GM19455 (cell line): ENCODE data around the gene SAMD10.
"Not testable (repeated sequence)": the region's sequence is repeated elsewhere in the genome, so short reads cannot be mapped to it uniquely, and the experiment has no call there.

Experiments
- ATAC-seq: cut with Tn5 transposase; IDR thresholded peaks from one replicate; pipeline ENCODE4 v1.9.1; 2021; ENCODE audit not compliant: unreplicated experiment

Gene SAMD10

DNA sequence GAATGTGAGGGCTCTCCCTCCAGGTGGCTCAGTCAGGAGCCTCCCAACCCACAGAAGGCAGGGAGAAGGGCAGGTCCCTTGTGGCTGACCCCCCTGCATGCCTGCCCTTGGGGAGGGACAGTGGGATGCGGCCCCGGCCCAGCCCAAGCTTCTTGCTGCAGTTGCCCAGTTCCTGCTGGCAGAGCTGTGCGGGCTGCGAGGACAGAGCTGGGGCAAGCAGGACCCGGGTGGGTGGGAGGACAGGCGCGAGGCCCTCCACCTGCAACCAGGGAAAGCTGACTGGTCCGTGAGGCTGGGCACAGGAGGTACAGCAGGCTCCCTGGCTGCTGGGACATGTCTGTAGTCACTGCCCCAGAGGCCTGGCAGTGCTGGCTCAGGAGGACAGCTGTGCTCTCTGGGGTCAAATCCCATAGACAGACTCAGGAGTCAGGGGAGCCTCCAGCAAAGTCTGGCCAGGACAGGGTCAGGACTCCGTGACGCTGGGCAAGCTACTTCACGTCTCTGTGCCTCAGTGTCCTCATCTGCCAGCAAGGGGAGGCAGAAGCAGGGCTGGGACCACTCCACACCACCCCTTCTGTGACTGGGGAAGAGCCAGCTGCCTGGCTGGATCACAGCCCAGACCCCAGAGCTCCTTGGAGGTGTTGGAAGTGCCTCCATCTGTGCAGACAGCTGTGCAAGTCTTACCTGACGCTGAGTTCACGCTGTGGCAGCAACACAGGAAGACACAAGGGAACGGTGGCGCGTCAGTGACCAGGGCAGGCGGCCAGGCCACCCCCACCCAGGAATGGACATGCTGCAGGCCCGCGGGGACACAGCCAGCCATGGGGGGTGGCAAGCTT lies 36.3 kb downstream of the SAMD10 start:
- no peak for ATAC-seq

DNA sequence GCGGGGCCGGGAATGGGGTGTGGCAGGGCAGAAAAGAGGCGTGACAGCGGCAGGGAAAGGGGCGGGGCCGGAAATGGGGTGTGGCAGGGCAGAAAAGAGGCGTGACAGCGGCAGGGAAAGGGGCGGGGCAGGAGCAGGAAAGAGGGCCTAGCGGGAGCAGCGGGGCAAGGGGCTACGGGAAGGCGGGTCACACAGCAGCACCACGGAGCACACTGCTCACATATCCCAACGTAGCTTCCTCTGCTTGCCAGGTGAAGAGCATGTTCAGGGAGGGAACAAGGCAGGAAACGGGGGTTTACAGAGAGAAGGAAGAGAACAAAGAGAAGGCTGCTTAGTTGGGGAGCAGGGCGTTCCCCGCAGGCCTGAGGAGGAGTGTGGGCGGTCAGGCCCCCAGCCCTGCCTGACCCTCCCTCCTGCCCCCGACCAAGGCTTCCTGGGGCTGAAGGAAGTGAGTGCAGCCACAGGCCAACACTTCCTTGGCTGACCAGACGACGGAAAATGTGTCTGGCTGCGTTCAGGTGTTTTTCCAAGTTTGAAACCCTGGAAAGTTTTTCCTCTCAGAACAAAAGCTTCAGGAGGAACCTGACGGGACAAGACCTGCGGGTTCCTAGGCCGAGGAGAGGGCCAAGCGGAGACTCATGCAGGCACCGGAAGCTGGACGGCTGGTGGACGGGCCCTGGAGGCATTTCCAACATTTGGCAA lies 37.0 kb downstream of the SAMD10 start:
- ATAC-seq: no peak

DNA sequence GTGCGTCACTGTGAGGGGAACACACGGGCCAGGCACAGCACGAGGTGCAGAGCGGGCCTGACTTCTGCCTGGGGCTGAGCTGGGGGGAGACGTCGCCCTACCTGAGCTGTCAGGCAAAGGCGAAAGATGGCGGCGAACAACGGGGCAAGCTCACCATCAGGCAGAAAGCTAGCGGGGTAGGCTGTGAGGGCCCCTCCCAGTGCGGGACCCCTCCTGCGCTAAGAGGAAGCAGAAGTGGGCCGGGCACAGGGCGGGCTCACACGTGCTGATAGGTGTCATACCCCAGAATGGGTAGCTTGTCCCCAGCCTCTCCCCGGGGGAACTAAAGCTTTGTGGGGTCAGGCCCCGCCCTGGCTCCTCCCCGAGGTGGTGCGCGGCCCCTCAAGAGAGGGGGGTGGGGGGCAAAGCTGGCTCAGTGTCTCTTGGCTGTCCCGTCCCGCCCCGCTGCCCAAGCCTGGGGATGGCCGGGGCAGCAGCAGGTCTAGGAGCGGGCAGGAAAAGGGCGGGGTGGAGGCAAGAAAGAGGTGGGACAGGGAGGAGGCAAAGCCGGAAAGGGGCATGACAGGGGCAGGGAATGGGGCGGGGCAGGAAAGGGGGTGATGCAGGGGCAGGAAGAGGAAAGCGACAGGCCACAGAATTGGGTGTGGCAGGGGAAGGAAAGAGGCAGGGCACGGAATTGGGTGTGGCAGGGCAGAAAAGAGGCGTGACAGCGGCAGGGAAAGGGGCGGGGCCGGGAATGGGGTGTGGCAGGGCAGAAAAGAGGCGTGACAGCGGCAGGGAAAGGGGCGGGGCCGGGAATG lies 38.0 kb downstream of the SAMD10 start:
- ATAC-seq: no peak

DNA sequence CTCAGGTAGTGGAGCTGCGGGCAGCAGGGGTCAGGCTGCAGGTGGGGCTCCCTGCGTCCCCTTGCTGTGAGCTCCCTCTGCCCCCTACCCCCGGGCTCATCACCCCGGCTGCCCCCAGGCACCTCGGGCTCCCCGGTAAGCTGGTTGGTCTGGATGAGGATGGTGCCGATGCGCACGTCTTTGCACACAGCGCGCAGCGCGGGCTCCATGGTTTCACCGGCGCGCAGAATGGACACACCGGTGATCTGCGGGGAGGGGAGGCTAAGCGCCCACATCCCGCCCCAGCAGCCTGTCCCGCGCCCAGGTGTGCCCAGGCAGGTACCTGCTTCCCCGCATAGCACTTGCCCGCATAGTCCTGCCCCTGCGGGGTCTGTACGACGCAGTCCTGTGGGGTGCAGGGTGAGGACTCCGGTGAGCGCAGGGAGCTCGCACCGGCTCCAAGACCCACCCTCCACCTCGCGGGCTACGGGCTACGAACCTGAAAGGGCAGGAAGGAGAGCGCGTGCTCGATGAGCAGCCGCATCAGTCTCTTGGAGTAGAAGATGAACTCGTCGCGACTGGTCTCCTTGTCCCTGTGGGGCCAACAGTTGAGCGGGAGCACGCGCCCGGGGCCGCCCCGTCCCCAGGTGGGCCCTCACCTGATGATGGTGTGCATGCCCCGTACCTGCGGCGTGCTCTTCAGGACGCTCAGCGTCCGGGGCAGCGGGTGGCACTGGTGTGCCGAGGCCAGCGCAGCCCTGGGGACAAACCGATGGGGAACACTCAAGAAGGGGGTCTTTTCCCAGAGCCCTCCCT lies 38.8 kb downstream of the SAMD10 start:
- ATAC-seq: no peak

DNA sequence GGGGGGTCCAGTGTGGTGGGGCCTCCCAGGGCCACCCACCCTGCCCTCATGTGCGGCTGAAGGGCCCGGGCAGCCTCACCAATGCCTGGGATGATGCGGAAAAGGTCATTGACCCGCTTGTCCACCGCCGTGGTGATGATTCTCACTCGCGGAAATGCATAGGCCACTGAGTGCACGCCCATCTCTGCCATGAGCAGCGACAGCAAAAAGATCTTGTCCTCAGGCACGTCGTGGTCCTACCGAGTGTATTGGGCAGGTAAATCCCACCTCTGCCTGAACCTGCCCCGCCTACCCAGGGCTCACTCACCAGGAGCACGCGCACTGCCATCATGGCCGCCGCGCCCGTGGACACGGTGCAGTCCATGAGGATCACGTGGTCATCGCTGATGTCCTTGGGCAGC lies 39.4 kb downstream of the SAMD10 start:
- no peak for ATAC-seq

DNA sequence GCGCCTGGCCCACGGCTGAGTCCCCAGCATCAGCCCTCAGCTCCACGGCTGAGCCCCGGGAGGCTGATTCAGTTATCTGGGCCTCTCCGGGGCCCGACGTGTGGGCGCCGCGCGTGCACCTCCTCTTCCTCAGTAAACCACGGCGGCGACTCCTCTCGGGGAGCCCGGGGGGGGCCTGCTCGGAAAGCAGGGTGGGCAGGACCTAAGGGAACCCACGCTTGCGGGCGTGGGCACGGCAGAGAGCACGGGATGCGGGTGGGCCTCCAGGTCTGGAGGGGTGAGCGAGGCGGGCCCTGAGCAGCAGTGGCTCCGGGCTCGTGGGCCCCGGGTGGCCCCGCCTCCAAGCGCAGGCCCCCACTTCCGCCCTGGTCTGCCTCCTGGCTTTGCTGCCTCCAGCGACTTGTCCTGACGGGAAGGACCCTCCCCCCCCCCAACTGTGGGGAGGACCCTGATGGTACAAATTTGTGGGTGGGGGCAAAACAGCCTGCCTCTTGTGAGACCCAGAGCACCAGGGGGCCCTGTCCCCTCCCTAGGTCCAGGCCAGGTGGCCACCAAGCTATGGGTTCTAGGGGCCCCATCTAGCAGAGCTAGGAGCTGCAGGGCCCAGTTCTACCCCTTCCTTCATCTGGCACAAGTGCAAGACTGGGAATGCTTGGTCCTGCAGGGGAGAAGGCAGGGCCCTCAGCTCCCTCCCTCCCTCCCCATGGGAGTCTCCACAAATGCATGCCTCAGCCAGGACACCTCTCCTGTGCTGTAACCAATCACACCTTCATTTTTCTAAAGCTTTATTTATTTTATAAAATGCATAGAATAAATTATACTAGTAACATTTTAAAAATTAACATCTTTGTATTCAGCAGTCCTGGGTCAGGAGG lies 40.1 kb downstream of the SAMD10 start:
- ATAC-seq: no peak

DNA sequence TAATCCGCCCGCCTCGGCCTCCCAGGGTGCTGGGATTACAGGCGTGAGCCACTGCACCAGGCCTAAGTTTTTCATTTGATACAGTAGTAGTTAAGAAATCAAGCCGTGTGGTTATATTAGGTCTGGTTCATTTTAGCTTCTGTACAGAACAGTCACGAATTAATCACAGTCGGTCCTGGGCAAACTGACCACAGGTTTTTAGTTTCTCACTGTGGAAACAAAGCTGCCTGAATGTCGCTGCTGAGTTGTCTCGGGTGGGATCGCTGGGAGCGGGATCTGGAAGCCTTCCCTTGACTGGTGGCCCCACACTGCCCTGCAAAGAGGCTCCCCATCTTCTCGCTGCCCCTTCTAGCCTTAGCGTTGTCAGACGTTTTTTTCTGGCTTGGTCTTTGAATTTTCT lies 41.8 kb downstream of the SAMD10 start:
- no peak for ATAC-seq

DNA sequence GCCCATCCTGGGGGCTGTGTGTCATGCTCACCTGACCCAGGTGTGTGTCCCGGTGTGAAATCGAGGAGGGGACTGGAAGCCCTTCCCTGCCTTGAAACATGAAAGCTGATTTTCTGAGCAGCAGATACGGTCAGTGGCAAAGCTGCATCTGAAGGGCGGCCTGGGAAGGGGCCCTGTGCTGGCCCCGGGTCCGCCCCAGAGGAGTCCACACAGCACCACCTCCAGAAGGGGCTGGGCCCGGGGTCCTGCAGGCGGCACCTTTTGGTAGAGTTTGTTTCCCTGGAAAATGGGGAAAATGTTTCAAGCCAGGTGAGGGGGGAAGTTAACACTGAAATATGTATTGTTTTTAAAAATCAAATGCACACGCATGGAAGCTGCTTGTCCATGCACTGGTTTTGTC lies 44.0 kb downstream of the SAMD10 start:
- no peak for ATAC-seq

DNA sequence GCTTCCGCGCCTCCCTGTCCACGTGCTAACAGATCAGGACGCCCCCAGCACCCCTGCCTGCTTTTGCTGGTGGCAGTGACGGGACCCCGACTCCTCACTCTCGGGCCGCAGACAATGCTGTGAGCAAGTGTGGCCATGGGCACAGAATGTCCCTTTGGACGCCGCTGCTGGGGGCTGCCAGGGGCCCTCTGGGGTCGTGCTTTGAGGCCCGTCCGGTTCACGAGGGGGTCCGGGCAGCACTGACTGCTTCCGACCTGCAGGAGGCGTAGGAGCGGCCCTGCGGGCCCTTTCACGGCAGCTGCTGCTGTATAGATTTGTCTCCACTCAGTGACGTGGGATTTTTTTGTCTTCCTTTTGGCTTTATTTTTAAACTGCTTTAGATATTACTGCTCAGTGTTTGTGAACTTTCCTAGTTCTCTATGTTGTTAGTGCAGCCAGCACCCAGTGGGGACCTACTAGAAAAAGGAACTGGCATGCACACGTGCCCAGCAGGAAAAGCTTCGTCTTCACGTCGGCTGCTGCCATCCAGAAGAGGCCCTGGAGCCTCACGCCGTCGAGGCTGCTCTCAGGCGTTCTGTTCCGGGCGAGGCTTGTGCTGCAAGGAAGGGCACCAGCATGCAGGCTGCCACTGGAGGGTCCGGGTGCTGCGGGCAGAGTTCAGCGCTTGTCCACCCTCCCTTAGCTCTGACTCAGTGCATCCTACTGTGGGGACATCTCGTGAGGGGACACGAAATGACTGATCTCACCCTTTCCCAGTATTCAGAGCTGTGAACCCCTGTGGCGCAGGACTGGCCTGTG lies 45.0 kb downstream of the SAMD10 start:
- ATAC-seq: no peak

DNA sequence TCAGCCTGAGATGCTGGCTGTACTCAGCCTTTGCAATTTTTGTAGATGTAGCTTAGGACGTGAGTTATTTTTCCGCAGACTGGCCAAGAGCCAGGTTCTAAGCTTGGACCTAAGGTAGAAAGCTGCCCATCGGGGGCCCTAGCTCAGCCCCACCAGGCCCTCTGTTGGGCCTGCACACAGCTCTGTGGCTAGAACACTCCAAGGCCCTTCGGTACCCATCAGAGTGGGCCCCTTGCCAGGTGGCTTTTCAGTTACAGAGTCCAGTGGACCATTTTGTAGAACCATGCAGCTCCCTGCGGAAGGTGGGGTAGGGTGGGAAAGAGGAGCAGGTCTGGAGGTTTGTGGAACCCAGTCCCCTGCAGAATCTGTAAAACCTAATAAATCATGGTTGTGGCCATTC lies 45.8 kb downstream of the SAMD10 start:
- ATAC-seq: no peak

DNA sequence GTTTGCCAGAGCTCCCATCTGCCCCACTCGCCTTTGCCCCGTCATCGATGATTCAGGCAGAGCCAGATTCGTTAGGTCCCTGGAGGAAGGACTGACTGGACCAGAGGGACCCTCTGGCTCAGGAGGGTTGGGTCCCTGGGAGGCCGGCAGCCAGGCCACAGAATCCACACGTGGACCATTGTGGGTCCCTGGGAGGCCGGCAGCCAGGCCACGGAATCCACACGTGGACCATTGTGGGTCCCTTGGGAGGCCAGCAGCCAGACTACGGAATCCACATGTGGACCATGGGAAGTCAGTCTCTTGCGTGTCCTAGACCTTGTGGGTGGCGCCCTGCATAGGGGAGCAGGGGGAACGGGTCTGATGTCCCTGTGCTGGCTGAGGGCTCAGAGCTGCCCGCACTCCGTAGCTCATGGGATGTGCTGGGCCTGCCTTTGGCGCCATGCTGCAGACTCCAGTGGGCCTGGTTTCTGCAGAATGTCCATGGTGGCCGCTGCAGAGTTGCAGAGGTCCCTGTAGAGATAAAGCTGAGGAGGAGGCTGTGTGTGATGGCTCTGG lies 46.8 kb downstream of the SAMD10 start:
- no peak for ATAC-seq

DNA sequence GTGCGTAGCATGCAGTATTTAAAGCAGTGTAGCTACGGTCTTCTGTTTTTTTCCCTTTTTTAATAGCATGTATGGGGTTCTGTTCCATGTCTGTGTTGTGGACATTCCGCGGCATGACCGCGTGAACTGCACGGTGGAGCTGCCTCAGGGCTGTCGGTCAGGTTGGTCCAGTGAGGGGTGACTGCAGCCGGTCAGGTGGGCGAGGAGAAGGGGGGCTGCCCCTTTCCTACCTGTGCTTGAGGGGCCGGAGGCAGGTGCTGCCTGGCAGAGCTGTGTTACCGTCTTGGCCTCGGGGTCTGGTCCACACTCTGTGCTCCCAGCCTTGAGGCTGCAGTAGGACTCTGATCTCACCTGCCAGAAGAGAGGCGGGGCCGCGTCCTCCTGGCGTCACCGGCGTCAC lies 47.7 kb downstream of the SAMD10 start:
- no peak for ATAC-seq

DNA sequence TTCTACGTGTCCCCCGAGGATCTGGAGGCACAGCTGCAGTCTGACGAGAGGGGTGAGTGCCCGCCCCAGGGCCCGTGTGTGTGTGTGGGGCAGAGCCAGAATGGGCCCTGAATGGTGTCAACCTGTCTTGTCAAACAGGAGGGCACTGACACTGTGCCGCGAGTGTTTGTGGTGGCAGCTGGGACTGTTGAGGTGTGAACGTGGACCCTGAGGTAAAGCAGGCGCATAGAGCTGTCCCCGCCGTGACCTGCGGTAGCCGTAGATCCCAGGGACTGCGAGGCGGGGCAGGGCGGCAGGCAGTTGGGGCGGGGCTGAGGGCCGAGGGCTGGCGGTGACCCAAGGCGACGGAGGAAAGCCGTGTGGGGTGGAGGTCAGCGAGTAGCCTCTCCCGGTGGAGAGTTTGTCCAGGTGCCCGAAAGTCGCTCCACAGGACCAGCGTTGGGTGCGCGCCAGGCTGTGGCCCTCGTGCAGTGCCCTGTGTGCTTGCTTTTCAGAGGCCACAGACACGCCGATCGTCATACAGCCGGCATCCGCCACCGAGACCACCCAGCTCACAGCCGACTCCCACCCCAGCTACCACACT lies 48.4 kb downstream of the SAMD10 start:
- no peak for ATAC-seq

DNA sequence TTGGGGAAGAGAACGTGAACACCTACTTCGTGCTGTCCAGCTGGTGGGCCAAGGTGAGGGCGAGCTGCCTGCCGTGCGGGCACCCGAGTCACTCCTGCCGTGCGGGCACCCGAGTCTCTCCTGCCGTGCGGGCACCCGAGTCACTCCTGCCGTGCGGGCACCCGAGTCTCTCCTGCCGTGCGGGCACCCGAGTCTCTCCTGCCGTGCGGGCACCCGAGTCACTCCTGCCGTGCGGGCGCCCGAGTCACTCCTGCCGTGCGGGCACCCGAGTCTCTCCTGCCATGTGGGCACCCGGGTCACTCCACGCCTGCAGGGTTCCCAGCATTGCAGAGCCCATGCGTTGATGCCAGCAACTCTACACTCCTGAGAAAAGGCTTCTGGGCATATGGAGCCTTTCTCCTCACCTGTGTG lies 50.0 kb downstream of the SAMD10 start:
- ATAC-seq: not testable (repeated sequence)

DNA sequence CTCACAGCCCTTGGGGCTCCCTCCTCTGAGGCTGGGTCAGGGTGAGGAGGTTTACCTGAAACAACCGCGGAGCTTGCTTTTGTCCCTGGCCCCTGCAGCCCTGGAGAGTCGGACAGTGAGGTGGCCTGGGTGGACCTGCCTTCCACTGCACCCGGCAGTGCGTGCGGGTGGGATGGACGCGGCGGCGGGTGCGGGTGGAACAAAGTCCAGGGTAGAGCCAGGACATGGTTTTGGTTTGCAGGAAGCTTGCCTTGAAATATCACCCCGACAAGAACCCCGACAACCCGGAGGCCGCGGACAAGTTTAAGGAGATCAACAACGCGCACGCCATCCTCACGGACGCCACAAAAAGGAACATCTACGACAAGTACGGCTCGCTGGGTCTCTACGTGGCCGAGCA lies 50.4 kb downstream of the SAMD10 start:
- ATAC-seq: no peak

DNA sequence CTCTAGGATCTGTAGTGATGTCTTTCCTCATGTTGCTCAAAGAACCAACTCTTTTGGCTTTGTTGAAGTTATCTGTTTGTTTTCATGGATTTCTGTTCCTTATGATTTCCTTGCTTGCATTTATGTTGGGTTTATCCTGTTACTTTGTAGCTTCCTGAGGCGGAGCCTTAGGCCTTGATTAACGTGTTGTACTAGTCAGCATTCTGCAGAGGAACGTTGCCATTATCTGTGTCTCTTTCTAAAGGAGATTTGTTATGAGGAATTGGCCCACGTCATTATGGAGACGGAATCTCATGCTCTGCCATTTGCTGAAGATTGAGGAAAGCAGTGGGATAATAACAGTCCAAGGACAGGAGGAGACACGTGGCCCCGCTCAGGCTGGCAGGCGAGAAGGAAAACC lies 53.1 kb downstream of the SAMD10 start:
- no peak for ATAC-seq

DNA sequence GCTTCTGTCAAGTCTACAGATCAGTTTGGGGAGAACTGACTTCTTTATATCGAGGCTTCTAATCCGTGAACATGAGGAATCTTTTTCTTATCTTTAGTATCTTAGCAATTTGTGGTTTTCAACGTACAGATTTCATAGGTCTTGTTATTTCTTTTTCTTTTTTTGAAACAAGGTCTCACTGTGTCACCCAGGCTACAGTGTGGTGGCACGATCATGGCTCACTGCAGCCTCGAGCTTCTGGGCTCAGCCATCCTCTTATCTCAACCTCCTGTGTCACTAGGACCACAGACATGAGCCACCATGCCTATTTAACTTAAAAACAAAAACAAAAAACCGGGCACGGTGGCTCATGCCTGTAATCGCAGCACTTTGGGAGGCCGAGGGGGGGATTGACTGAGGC lies 55.2 kb downstream of the SAMD10 start:
- no peak for ATAC-seq
